HEK293 (cell line): ENCODE results near the gene TEX30.

Experiments used
- BCL11B ChIP-seq: fragments of 450-650 bp; formaldehyde crosslinking; IDR thresholded peaks from 2 replicates; pipeline ENCODE4 v1.5.1; 2016; ENCODE audit warnings: low read depth, missing biosample characterization, missing genetic modification characterization
- BCL6B ChIP-seq: fragments of 450-650 bp; formaldehyde crosslinking; IDR thresholded peaks from 2 replicates; pipeline ENCODE4 v1.5.1; 2017; ENCODE audit warnings: missing biosample characterization, missing genetic modification characterization
- HOXC10 ChIP-seq: sonication (generic); formaldehyde crosslinking; IDR thresholded peaks from 2 replicates; pipeline ENCODE4 v1.8.1; 2023; ENCODE audit warnings: mild to moderate bottlenecking, missing genetic modification reagents
- KLF1 ChIP-seq: fragments of 450-650 bp; formaldehyde crosslinking; IDR thresholded peaks from 2 replicates; pipeline ENCODE4 v1.5.1; 2016; ENCODE audit warnings: missing biosample characterization, missing genetic modification characterization
- KLF9 ChIP-seq: fragments of 450-650 bp; formaldehyde crosslinking; IDR thresholded peaks from 2 replicates; pipeline ENCODE4 v1.5.1; 2016; ENCODE audit warnings: missing biosample characterization, missing genetic modification characterization, low read depth
- RBAK ChIP-seq: fragments of 450-650 bp; formaldehyde crosslinking; IDR thresholded peaks from 2 replicates; pipeline ENCODE4 v1.5.1; 2016; ENCODE audit warnings: missing biosample characterization, missing genetic modification characterization
- REST ChIP-seq: fragments of 450-650 bp; formaldehyde crosslinking; IDR thresholded peaks from 2 replicates; pipeline ENCODE4 v1.5.1; 2016; ENCODE audit warnings: missing biosample characterization, missing genetic modification characterization
- SP3 ChIP-seq: fragments of 450-650 bp; formaldehyde crosslinking; IDR thresholded peaks from 2 replicates; pipeline ENCODE4 v1.5.1; 2016; ENCODE audit warnings: missing biosample characterization, missing genetic modification characterization
- SP7 ChIP-seq: fragments of 450-650 bp; formaldehyde crosslinking; IDR thresholded peaks from 2 replicates; pipeline ENCODE4 v1.5.1; 2016; ENCODE audit warnings: missing biosample characterization, missing genetic modification characterization
- TRIM28 ChIP-seq: IDR thresholded peaks from 2 replicates; pipeline ENCODE4 v1.6.1; 2011; ENCODE audit warnings: low read length, control low read depth, borderline replicate concordance
- WT1 ChIP-seq: fragments of 450-650 bp; formaldehyde crosslinking; IDR thresholded peaks from 2 replicates; pipeline ENCODE4 v1.5.1; 2016; ENCODE audit warnings: missing biosample characterization, missing genetic modification characterization
- ZBTB20 ChIP-seq: fragments of 450-650 bp; formaldehyde crosslinking; IDR thresholded peaks from 2 replicates; pipeline ENCODE4 v1.5.1; 2016; ENCODE audit warnings: missing biosample characterization, missing genetic modification characterization
- ZBTB44 ChIP-seq: fragments of 450-650 bp; IDR thresholded peaks from 2 replicates; pipeline ENCODE4 v1.5.1; 2018; ENCODE audit warnings: missing biosample characterization, mild to moderate bottlenecking, missing genetic modification characterization
- ZBTB8A ChIP-seq: fragments of 450-650 bp; formaldehyde crosslinking; IDR thresholded peaks from 2 replicates; pipeline ENCODE4 v1.5.1; 2016; ENCODE audit warnings: missing biosample characterization, missing genetic modification characterization
- ZFP37 ChIP-seq: fragments of 450-650 bp; formaldehyde crosslinking; IDR thresholded peaks from 2 replicates; pipeline ENCODE4 v1.5.1; 2016; ENCODE audit warnings: missing biosample characterization, missing genetic modification characterization
- ZNF121 ChIP-seq: fragments of 450-650 bp; formaldehyde crosslinking; IDR thresholded peaks from 2 replicates; pipeline ENCODE4 v1.5.1; 2016; ENCODE audit warnings: missing biosample characterization, missing genetic modification characterization
- ZNF2 ChIP-seq: fragments of 450-650 bp; formaldehyde crosslinking; IDR thresholded peaks from 2 replicates; pipeline ENCODE4 v1.5.1; 2016; ENCODE audit warnings: missing biosample characterization, missing genetic modification characterization
- ZNF302 ChIP-seq: fragments of 450-650 bp; formaldehyde crosslinking; IDR thresholded peaks from 2 replicates; pipeline ENCODE4 v1.5.1; 2016; ENCODE audit warnings: missing biosample characterization, missing genetic modification characterization, low read depth
- ZNF311 ChIP-seq: fragments of 450-650 bp; formaldehyde crosslinking; IDR thresholded peaks from 2 replicates; pipeline ENCODE4 v1.5.1; 2017; ENCODE audit warnings: missing biosample characterization, missing genetic modification characterization, borderline replicate concordance
- ZNF354C ChIP-seq: fragments of 450-650 bp; formaldehyde crosslinking; IDR thresholded peaks from 2 replicates; pipeline ENCODE4 v1.5.1; 2016; ENCODE audit warnings: missing biosample characterization, missing genetic modification characterization, low read depth, borderline replicate concordance
- ZNF362 ChIP-seq: fragments of 450-650 bp; formaldehyde crosslinking; IDR thresholded peaks from 2 replicates; pipeline ENCODE4 v1.5.1; 2016; ENCODE audit warnings: missing biosample characterization, missing genetic modification characterization
- ZNF416 ChIP-seq: fragments of 450-650 bp; formaldehyde crosslinking; IDR thresholded peaks from 2 replicates; pipeline ENCODE4 v1.5.1; 2016; ENCODE audit warnings: missing biosample characterization, missing genetic modification characterization
- ZNF558 ChIP-seq: fragments of 450-650 bp; formaldehyde crosslinking; IDR thresholded peaks from 2 replicates; pipeline ENCODE4 v1.5.1; 2016; ENCODE audit warnings: missing biosample characterization, missing genetic modification characterization
- ZNF561 ChIP-seq: fragments of 450-650 bp; IDR thresholded peaks from 2 replicates; pipeline ENCODE4 v1.5.1; 2018; ENCODE audit warnings: missing biosample characterization, missing genetic modification characterization, borderline replicate concordance
- ZNF585B ChIP-seq: fragments of 450-650 bp; formaldehyde crosslinking; IDR thresholded peaks from 2 replicates; pipeline ENCODE4 v1.5.1; 2016; ENCODE audit warnings: missing biosample characterization, missing genetic modification characterization
- ZNF670 ChIP-seq: fragments of 450-650 bp; formaldehyde crosslinking; IDR thresholded peaks from 2 replicates; pipeline ENCODE4 v1.5.1; 2016; ENCODE audit warnings: missing biosample characterization, missing genetic modification characterization, low read depth
- ZNF677 ChIP-seq: fragments of 450-650 bp; IDR thresholded peaks from 2 replicates; pipeline ENCODE4 v1.5.0; 2018; ENCODE audit warnings: missing biosample characterization, mild to moderate bottlenecking, missing genetic modification characterization, moderate library complexity
- ZNF701 ChIP-seq: fragments of 450-650 bp; formaldehyde crosslinking; IDR thresholded peaks from 2 replicates; pipeline ENCODE4 v1.5.1; 2016; ENCODE audit warnings: missing biosample characterization, missing genetic modification characterization
- ZNF76 ChIP-seq: fragments of 450-650 bp; formaldehyde crosslinking; IDR thresholded peaks from 2 replicates; pipeline ENCODE4; 2016; ENCODE audit warnings: low read depth, missing biosample characterization, missing genetic modification characterization, borderline replicate concordance
- ZNF843 ChIP-seq: fragments of 450-650 bp; formaldehyde crosslinking; IDR thresholded peaks from 2 replicates; pipeline ENCODE4 v1.5.1; 2016; ENCODE audit warnings: missing biosample characterization, missing genetic modification characterization
- ZSCAN16 ChIP-seq: fragments of 450-650 bp; formaldehyde crosslinking; IDR thresholded peaks from 2 replicates; pipeline ENCODE4 v1.5.1; 2016; ENCODE audit warnings: missing biosample characterization, missing genetic modification characterization
- ZSCAN23 ChIP-seq: fragments of 450-650 bp; formaldehyde crosslinking; IDR thresholded peaks from 2 replicates; pipeline ENCODE4 v1.5.1; 2016; ENCODE audit warnings: missing biosample characterization, missing genetic modification characterization

The TEX30 gene

GRCh38 chr13:102773441-102774213 lies at the start of gene TEX30 (continued):
- peak; percentile 26; the same call in 1 of the 2 replicates for TF ChIP-seq REST (tag by site-specific recombination)
- peak; percentile 87 for TF ChIP-seq ZNF76 (tag by site-specific recombination)
- TF ChIP-seq ZNF558 (tag by site-specific recombination) = no peak
- TF ChIP-seq TRIM28 = no peak
- TF ChIP-seq ZBTB20 = peak; percentile 50; the same call in 1 of the 2 replicates
- peak; percentile 35; the same call in 1 of the 2 replicates for TF ChIP-seq ZSCAN23 (tag by site-specific recombination)
- 0 out of 2 replicates have a peak, but pooled peaks have one; percentile 61 for TF ChIP-seq HOXC10 (CRISPR knock-in tag)
- TF ChIP-seq ZNF362 = no peak
- peak; percentile 54 for TF ChIP-seq KLF9 (tag by site-specific recombination)
- no peak for TF ChIP-seq ZNF416 (tag by site-specific recombination)
- no peak for TF ChIP-seq KLF1 (tag by site-specific recombination)
- no peak for TF ChIP-seq RBAK (tag by site-specific recombination)
- TF ChIP-seq BCL6B (tag by site-specific recombination) = no peak
- TF ChIP-seq ZNF561 = peak; percentile 46; the same call in 1 of the 2 replicates
- TF ChIP-seq ZFP37 (tag by site-specific recombination) = 0 out of 2 replicates have a peak, but pooled peaks have one; percentile 41
- no peak for TF ChIP-seq ZNF670
- TF ChIP-seq WT1 = peak; percentile 19; the same call in 1 of the 2 replicates
- no peak for TF ChIP-seq ZSCAN16 (tag by site-specific recombination)
- no peak for TF ChIP-seq ZNF311 (tag by site-specific recombination)
- no peak for TF ChIP-seq ZNF354C (tag by site-specific recombination)
- TF ChIP-seq SP7 (tag by site-specific recombination) = peak; percentile 43; the same call in 1 of the 2 replicates
- 0 out of 2 replicates have a peak, but pooled peaks have one; percentile 34 for TF ChIP-seq ZBTB44 (tag by site-specific recombination)
- no peak for TF ChIP-seq ZNF585B (tag by site-specific recombination)
- TF ChIP-seq ZBTB8A = peak; percentile 95
- no peak for TF ChIP-seq BCL11B (tag by site-specific recombination)
- TF ChIP-seq ZNF2 (tag by site-specific recombination) = no peak
- TF ChIP-seq ZNF843 (tag by site-specific recombination) = no peak
- no peak for TF ChIP-seq ZNF302 (tag by site-specific recombination)
- peak; percentile 20 for TF ChIP-seq SP3
- no peak for TF ChIP-seq ZNF701
- no peak for TF ChIP-seq ZNF677
- TF ChIP-seq ZNF121 (tag by site-specific recombination) = no peak
